ENCODE data around the gene KCNQ1. TPM values are rescaled to one million over a fixed set of nuclear protein-coding genes. Genes with fewer than 3 reads are reported as not detected.

KCNQ1 gene
- total RNA-seq, 1 donor from 2014 or later: 8.5 TPM

DNA sequence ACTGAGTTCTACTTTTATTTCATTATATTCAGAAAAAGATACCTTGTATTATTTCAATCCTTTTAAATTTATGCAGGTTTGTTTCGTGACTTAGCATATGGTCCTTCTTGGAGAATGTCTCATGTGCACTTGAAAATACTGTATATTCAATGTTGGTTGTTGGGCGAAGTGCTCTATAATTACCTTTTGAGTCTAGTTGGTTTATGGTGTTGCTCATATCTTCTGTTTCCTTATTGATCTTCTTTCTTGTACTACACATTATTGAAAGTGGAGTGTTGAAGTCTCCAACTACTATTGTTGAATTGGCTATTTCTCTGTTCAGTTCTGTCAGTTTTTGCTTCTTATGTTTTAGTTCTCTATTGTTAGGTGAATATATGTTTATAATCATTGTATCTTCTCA is 164.5 kb downstream of the KCNQ1 start:
- Mint-ChIP-seq H3K36me3 (peaks cover 28% of the 10 kb centered on the region), H3K4me3 (no peak overlapping the region), H3K9me3 (peaks cover 71% of the 10 kb centered on the region), H3K4me1 (no peaks in the 10 kb centered on the region), H3K27ac (no peak overlapping the region), H3K27me3 (ENCODE audit: low read depth) (peaks cover 2% of the 10 kb centered on the region)
- TF ChIP-seq, protein P1, sequence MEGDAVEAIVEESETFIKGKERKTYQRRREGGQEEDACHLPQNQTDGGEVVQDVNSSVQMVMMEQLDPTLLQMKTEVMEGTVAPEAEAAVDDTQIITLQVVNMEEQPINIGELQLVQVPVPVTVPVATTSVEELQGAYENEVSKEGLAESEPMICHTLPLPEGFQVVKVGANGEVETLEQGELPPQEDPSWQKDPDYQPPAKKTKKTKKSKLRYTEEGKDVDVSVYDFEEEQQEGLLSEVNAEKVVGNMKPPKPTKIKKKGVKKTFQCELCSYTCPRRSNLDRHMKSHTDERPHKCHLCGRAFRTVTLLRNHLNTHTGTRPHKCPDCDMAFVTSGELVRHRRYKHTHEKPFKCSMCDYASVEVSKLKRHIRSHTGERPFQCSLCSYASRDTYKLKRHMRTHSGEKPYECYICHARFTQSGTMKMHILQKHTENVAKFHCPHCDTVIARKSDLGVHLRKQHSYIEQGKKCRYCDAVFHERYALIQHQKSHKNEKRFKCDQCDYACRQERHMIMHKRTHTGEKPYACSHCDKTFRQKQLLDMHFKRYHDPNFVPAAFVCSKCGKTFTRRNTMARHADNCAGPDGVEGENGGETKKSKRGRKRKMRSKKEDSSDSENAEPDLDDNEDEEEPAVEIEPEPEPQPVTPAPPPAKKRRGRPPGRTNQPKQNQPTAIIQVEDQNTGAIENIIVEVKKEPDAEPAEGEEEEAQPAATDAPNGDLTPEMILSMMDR (IDR thresholded peaks at IDR 0.05; ENCODE audit: unreplicated experiment): no peak
- DNase-seq (ENCODE audit: low spot score in 2 of 2, unreplicated experiment in 2 of 2): no peak

DNA sequence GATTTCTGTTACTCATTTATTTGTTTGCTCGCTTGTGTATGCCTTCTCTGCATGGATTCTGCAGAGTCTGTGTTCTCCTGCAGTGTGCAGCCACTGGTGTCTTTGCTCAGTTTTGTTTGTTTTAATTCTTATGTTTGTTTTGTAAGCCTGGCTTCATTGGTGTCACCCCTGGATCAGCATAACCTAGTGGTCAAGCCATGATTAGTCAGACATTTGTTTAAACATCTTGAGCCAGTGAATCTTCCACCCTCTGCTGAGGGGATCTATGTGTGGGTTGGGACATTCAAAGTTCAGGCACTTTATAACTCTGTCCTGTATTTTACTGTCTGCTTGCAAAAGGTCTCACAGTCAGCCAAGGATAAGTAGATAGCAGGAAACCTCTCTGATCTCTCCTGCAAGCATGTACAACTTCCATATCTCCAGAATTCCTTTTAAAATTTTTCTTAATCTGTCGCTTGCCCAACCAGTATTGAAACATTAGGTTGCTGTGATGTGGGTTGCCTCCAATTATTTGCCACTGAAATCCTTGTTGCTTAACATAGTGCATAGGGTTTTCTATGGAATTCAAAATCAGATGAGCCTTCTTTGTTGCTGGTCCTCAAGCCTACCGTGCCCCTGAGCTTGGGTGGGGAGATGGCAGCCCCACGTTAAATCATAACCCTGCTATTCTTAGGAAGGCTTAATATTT is 168.2 kb downstream of the KCNQ1 start:
- H3K27me3 Mint-ChIP-seq (ENCODE audit: low read depth): peaks cover 2% of the 10 kb centered on the region
- peaks cover 83% of the 10 kb centered on the region for H3K9me3 Mint-ChIP-seq
- DNase-seq (ENCODE audit: low spot score in 2 of 2, unreplicated experiment in 2 of 2): no peak
- H3K4me1 Mint-ChIP-seq: no peaks in the 10 kb centered on the region
- TF ChIP-seq, protein P1 (IDR thresholded peaks at IDR 0.05; ENCODE audit: unreplicated experiment): no peak
- H3K4me3 Mint-ChIP-seq: no peak overlapping the region
- no peak overlapping the region for H3K27ac Mint-ChIP-seq
- peaks cover 28% of the 10 kb centered on the region for H3K36me3 Mint-ChIP-seq

DNA sequence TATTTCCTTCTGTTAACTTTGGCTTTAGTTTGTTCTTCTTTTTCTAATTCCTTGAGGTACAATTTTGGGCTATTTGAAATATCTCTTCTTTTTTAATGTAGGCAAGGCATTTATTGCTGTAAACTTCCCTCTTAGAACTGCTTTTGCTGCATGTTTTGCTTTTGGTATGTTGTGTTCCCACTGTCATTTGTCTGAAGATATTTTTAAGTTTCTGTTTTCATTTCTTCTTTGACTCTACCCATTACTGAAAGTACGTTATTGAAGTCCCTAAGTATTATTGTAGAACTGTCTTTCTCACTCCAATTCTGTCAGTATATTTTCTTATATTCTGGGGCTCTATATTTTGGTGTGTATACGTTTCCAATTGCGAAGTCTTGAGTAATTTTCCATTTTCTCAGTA is 177.1 kb downstream of the KCNQ1 start:
- Mint-ChIP-seq H3K36me3 (peaks cover 32% of the 10 kb centered on the region), H3K4me3 (no peak overlapping the region), H3K4me1 (no peaks in the 10 kb centered on the region), H3K9me3 (peaks cover 51% of the 10 kb centered on the region), H3K27ac (no peak overlapping the region), H3K27me3 (ENCODE audit: low read depth) (peaks cover 8% of the 10 kb centered on the region)
- DNase-seq (ENCODE audit: low spot score in 2 of 2, unreplicated experiment in 2 of 2): no peak
- TF ChIP-seq, protein P1 (IDR thresholded peaks at IDR 0.05; ENCODE audit: unreplicated experiment): no peak

DNA sequence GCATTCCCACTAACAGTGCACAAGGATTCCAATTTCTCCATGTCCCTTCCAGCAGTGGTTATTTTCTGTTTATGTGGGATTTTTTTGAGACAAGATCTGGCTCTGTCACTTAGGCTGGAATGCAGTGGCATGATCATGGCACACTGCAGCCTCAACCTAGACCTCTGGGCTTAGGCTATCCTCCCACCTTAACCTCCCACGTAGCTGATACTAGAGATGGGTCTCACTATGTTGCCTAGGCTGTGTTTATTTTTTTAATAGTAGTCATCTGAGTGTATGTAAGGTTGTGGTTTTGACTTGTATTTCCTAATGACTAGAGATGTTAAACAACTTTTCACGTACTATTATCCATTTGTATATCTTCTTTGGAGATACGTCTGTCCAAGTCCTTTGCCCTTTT is 180.4 kb downstream of the KCNQ1 start:
- H3K9me3 Mint-ChIP-seq: peaks cover 61% of the 10 kb centered on the region
- DNase-seq (ENCODE audit: low spot score in 2 of 2, unreplicated experiment in 2 of 2): no peak

DNA sequence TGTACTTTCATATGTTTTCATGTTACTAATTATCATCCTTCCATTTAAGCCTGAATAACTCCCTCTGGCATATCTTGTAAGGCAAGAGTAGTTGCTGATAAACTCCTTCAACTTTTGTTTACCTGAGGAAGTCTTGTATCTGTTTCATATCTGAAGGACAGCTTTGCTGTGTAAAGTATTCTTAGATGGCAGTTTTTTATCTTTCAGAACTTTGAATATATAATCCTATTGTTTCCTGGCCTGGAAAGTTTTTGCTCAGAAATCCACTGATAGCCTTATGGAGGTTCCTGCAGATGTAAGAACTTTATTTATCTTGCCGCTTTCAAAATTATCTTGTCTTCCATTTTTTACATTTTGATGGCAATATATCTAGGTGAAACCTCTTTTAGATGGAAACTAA is 185.9 kb downstream of the KCNQ1 start:
- Mint-ChIP-seq H3K4me1 (no peaks in the 10 kb centered on the region), H3K4me3 (no peak overlapping the region), H3K36me3 (peaks cover 36% of the 10 kb centered on the region), H3K27ac (no peak overlapping the region), H3K27me3 (ENCODE audit: low read depth) (peaks cover 5% of the 10 kb centered on the region), H3K9me3 (peaks cover 70% of the 10 kb centered on the region)
- TF ChIP-seq, protein P1 (IDR thresholded peaks at IDR 0.05; ENCODE audit: unreplicated experiment): no peak
- DNase-seq (ENCODE audit: low spot score in 2 of 2, unreplicated experiment in 2 of 2): no peak

More for the DNA sequence above, 180.4 kb downstream of the KCNQ1 start:
- TF ChIP-seq, protein P1 (IDR thresholded peaks at IDR 0.05; ENCODE audit: unreplicated experiment): no peak
- H3K27me3 Mint-ChIP-seq (ENCODE audit: low read depth): peaks cover 8% of the 10 kb centered on the region
- H3K4me3 Mint-ChIP-seq: no peak overlapping the region
- no peak overlapping the region for H3K27ac Mint-ChIP-seq
- no peaks in the 10 kb centered on the region for H3K4me1 Mint-ChIP-seq
- H3K36me3 Mint-ChIP-seq: peaks cover 33% of the 10 kb centered on the region
